Measurements from ENCODE around the gene MINK1.

DNA sequence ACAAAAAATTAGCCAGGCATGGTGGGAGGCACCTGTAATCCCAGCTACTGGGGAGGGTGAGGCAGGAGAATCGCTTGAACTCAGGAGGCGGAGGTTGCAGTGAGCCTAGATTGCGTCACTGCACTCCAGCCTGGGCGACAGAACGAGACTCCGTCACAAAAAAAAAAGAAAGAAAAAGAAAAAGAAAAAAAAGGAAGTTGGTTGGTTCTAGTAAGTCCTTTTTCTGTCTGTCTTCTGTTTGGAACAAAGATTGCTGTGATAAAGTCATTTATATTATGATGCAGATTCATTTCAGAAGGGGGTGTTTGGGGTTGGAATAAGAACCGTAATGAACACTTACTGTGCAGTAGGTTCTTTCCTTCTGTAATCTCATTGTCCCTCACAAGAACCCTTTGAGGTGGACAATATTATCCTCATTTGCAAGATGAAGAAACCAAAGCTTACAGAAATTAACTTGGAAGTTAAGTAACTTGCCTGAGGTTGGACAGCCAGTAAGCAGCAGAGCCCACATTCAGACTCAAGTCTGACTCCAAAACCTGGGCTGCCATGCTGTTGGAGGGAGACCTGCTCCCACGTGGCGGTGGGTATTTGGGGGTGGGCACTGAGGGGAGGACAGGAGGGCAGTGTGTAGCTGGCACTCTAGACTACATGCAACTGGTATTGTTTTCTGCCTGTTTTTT, 10.3 kb downstream of the MINK1 start:
- TF ChIP-seq, protein P1, sequence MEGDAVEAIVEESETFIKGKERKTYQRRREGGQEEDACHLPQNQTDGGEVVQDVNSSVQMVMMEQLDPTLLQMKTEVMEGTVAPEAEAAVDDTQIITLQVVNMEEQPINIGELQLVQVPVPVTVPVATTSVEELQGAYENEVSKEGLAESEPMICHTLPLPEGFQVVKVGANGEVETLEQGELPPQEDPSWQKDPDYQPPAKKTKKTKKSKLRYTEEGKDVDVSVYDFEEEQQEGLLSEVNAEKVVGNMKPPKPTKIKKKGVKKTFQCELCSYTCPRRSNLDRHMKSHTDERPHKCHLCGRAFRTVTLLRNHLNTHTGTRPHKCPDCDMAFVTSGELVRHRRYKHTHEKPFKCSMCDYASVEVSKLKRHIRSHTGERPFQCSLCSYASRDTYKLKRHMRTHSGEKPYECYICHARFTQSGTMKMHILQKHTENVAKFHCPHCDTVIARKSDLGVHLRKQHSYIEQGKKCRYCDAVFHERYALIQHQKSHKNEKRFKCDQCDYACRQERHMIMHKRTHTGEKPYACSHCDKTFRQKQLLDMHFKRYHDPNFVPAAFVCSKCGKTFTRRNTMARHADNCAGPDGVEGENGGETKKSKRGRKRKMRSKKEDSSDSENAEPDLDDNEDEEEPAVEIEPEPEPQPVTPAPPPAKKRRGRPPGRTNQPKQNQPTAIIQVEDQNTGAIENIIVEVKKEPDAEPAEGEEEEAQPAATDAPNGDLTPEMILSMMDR (IDR thresholded peaks at IDR 0.05; ENCODE audit: low read depth, low read length), result no peak
- no peak for TF ChIP-seq POLR2A (IDR thresholded peaks at IDR 0.05; ENCODE audit: extremely low read depth, insufficient read length)

Measured in NB4 (cell line).